KOPT-K1 (cell line): ENCODE results near the gene IGF2.

Source experiments
- H3K27ac ChIP-seq: fragments of 200-600 bp; sonication (generic); 2 replicates; pipeline ENCODE4 v1.5.1; 2016; ENCODE audit warnings: antibody characterized with exemption, mild to moderate bottlenecking, low read depth, low read length; ENCODE audit not compliant: poor library complexity, severe bottlenecking
- H3K36me3 ChIP-seq: fragments of 200-600 bp; sonication (generic); 2 replicates; pipeline ENCODE4 v1.5.1; 2017; ENCODE audit warnings: antibody characterized with exemption, mild to moderate bottlenecking, low read length, moderate library complexity; ENCODE audit not compliant: insufficient read depth
- H3K9me3 ChIP-seq: fragments of 200-600 bp; sonication (generic); 2 replicates; pipeline ENCODE4 v1.5.1; 2017; ENCODE audit warnings: antibody characterized with exemption, low read length, mild to moderate bottlenecking; ENCODE audit not compliant: insufficient read depth, poor library complexity, severe bottlenecking

The IGF2 gene

DNA sequence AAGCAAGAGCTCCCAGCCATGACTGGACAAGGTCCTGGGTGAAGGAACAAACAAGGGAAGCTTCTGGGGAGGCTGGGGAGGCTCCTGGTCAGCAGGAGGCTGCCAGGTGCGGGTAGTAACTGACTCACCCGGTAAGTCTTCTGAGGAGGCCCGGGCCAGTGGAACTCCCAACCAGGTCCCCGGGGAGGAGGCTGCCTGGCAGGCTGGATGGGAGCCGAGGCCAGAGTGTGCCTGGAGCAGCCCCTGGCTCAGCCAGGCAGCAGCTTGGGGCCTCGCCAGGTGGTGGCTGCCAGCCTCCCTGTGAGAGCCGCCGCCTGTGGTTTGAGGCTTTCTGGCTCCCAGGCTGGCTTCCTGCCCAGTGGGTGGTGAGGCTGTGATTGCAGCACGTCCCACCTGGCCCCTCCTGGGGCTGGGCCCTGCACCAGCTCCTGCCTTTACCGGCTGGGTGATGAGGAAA lies 46.2 kb downstream of the IGF2 start:
- Histone ChIP-seq H3K36me3 (no peaks in the 10 kb centered on the region), H3K27ac (no peak overlapping the region), H3K9me3 (no peaks in the 10 kb centered on the region)

DNA sequence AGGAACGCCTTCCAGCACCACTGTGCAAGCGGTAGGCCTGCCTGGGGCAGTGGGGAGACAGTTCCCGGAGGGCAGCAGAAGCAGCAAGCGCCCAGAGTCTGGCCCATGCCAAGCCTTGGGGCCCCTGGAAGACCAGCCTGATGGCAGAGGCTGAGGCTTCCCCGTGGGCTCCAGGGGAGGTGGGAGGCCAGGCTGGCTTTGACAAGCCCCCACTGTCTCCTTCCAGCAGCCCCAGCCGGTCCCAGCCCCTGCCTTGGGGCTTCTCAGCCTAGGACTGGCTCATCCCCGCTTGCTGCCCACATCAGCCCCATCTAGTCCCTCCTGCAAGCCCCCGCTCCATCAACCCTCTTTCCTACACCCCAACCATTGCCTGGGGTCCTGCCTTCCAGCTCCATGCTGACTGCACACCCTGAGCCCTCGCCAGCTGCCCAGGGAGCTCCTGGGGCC lies 46.7 kb downstream of the IGF2 start:
- Histone ChIP-seq H3K9me3 (no peaks in the 10 kb centered on the region), H3K36me3 (no peaks in the 10 kb centered on the region), H3K27ac (no peak overlapping the region)

GRCh38 chr11:2091786-2092463 lies 47.3 kb downstream of the IGF2 start:
- Histone ChIP-seq H3K9me3 (no peaks in the 10 kb centered on the region), H3K27ac (no peak overlapping the region), H3K36me3 (no peaks in the 10 kb centered on the region)

GRCh38 chr11:2091112-2091746 lies 48.0 kb downstream of the IGF2 start:
- Histone ChIP-seq H3K9me3 (no peaks in the 10 kb centered on the region), H3K27ac (no peak overlapping the region), H3K36me3 (no peaks in the 10 kb centered on the region)

GRCh38 chr11:2090172-2091111 lies 48.7 kb downstream of the IGF2 start:
- Histone ChIP-seq H3K9me3 (no peaks in the 10 kb centered on the region), H3K36me3 (no peaks in the 10 kb centered on the region)

DNA sequence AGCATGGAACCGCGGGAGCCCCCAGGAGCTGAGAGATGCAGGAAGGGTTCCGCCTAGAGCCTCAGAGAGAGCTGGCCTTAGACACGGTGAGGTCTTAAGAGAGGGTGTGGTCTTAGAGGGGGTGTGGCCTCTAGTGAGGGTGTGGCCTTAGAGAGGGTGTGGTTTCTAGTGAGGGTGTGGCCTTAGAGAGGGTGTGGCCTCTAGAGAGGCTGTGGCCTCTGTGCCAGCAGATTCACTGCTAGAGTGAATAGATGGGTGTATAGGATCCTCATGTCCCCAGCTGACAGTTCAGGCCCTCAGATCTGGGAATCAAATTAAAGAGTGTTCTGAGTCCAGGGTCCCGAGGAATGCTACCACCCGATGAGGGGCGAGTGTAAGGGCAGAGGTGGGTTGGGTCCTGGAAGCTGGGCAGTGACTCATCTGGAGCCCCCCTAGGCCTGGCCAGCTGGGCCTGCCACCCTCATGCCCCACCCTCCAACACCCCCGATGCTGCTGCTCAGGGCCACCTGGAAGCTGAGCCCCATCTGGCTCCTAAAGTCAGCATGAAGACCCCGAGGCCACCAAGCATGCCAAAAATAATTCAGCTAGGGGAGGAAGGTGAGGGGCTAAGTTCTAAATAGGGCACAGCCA lies 49.5 kb downstream of the IGF2 start:
- Histone ChIP-seq H3K27ac (no peak overlapping the region), H3K9me3 (peaks cover 3% of the 10 kb centered on the region), H3K36me3 (no peaks in the 10 kb centered on the region)

More at GRCh38 chr11:2090172-2091111, 48.7 kb downstream of the IGF2 start:
- H3K27ac ChIP-seq, result no peak overlapping the region

GRCh38 chr11:2088746-2089535 lies 50.2 kb downstream of the IGF2 start:
- no peak overlapping the region for H3K27ac ChIP-seq

GRCh38 chr11:2088284-2088683 lies 50.9 kb downstream of the IGF2 start:
- Histone ChIP-seq H3K27ac (no peak overlapping the region), H3K36me3 (no peaks in the 10 kb centered on the region), H3K9me3 (peaks cover 14% of the 10 kb centered on the region)

More at GRCh38 chr11:2088746-2089535, 50.2 kb downstream of the IGF2 start:
- no peaks in the 10 kb centered on the region for H3K36me3 ChIP-seq
- H3K9me3 ChIP-seq, result peaks cover 10% of the 10 kb centered on the region

- H3K27ac ChIP-seq, result no peak overlapping the region
- H3K9me3 ChIP-seq, result peaks cover 14% of the 10 kb centered on the region
- H3K36me3 ChIP-seq, result no peaks in the 10 kb centered on the region
Measured at GRCh38 chr11:2086239-2087040, 52.7 kb downstream of the IGF2 start.

DNA sequence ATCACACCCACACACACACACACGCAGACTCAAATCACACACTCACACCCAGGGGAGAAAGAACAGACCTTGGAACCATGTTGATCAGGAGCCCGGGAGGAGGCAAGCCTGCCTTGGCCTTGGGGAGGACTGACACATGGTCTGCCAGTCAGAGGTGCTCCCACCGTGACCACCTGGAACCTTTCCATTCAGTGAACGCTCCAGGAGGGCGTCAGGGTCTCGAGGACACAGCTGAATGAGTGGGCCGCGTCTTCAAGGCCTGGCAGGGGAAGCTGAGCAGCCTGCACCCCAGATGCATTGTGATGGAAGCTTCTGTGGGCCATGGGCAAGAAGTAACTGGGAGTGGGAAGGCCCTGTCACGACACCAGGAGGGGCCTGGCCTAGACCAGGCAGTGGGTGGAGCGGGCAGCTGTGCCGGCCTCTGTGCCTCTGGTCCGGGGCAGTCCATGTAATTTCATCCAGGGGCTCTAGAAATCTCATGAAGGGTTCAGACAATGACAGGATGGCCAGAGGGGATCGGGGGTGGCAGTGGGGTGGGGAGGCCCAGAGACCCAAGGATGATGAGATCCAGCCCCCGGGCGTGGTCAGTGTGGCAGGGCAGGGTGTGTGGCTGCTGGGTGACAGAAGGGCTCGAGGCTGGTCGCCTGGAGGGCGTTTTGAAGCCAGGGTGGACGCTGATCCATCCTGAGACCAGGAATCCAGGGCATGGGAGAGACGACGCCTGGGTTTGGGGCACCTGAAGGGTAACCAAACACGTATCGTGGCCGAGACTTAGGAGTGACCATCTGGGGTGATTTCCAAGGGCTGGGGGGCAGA lies 53.7 kb downstream of the IGF2 start:
- peaks cover 14% of the 10 kb centered on the region for H3K9me3 ChIP-seq
- H3K27ac ChIP-seq, result no peak overlapping the region
- no peaks in the 10 kb centered on the region for H3K36me3 ChIP-seq

DNA sequence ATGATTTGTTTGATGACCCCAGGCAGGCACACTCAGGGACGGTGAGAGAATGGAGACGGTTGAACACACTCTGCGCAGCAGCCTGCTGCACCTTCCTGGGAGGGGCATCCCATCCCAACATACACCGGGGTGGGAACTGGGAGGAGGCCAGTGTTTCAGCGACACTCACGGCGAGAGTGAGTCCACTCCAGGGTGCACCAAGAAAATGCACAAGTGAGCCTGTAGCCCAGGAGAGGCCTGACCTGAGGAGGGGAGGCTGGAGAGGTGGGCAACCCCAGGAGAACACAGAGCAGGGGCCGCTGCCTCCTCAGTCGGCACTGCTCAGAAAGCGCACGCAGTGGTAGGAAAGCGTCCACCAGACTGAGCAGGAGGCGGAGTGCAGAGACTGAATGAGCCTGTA lies 54.5 kb downstream of the IGF2 start:
- Histone ChIP-seq H3K27ac (no peak overlapping the region), H3K9me3 (peaks cover 14% of the 10 kb centered on the region), H3K36me3 (no peaks in the 10 kb centered on the region)
